K562 (cell line): ENCODE results near the gene USP28.

Experiments used
- PKNOX1 ChIP-seq: fragments of 450-650 bp; IDR thresholded peaks from 2 replicates; pipeline ENCODE4 v1.6.1; 2016
- TF ChIP-seq, protein P1 (sequence below): conservative IDR thresholded peaks from 2 replicates; pipeline ENCODE4 v1.6.1; 2011; ENCODE audit warnings: low read depth, mild to moderate bottlenecking, low read length; ENCODE audit not compliant: control insufficient read depth
- TF ChIP-seq, protein P2 (sequence below), 3 experiments: IDR thresholded peaks in 2 of 3; conservative IDR thresholded peaks in 1 of 3; 2 replicates each; pipeline ENCODE4 v1.5.1; 2011 to 2012; ENCODE audit warnings: low read length in 3 of 3, mild to moderate bottlenecking in 3 of 3, control low read depth in 2 of 3, improper control_type of control experiment in 1 of 3, inconsistent platforms in 1 of 3, low read depth in 1 of 3, mixed read lengths in 1 of 3, moderate library complexity in 1 of 3; ENCODE audit not compliant: insufficient read depth in 2 of 3

DNA sequence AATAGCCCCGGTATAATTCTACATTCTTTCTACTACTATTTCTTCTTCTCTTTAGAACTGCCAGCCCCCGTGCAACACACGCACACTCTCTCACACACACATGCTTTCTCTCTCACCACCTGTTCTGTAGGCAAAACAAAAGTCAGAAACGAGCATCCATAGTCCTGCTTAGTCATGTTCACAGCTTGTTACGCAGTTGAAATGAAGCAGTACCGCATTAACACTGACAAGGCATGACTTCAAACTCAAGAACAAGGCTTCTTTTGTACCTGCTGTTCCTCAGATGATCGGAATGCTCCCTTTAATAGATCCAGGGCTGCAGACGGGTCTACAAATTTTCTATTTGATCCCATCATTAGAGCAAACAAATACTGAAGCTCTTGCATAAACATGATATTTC lies 42.2 kb downstream of the USP28 start:
- TF ChIP-seq, protein P1, sequence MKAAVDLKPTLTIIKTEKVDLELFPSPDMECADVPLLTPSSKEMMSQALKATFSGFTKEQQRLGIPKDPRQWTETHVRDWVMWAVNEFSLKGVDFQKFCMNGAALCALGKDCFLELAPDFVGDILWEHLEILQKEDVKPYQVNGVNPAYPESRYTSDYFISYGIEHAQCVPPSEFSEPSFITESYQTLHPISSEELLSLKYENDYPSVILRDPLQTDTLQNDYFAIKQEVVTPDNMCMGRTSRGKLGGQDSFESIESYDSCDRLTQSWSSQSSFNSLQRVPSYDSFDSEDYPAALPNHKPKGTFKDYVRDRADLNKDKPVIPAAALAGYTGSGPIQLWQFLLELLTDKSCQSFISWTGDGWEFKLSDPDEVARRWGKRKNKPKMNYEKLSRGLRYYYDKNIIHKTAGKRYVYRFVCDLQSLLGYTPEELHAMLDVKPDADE, result no peak
- TF ChIP-seq PKNOX1, result no peak
- TF ChIP-seq, protein P2, sequence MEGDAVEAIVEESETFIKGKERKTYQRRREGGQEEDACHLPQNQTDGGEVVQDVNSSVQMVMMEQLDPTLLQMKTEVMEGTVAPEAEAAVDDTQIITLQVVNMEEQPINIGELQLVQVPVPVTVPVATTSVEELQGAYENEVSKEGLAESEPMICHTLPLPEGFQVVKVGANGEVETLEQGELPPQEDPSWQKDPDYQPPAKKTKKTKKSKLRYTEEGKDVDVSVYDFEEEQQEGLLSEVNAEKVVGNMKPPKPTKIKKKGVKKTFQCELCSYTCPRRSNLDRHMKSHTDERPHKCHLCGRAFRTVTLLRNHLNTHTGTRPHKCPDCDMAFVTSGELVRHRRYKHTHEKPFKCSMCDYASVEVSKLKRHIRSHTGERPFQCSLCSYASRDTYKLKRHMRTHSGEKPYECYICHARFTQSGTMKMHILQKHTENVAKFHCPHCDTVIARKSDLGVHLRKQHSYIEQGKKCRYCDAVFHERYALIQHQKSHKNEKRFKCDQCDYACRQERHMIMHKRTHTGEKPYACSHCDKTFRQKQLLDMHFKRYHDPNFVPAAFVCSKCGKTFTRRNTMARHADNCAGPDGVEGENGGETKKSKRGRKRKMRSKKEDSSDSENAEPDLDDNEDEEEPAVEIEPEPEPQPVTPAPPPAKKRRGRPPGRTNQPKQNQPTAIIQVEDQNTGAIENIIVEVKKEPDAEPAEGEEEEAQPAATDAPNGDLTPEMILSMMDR (IDR thresholded peaks at IDR 0.05 in 2 of 3, conservative IDR thresholded peaks at IDR 0.05 in 1 of 3; ENCODE audit: insufficient read depth in 2 of 3, low read depth in 1 of 3, low read length in 3 of 3), result no peak
